Effector memory CD8-positive, alpha-beta T cell (primary cell): ENCODE results near the gene TBXAS1.

ENCODE experiments used
- ATAC-seq: fragments of 150-1000 bp; cut with Tn5 transposase; replicated peaks from 2 replicates; pipeline ENCODE4 v1.10.0; 2021; ENCODE audit warnings: mild to moderate bottlenecking, moderate library complexity
- DNase-seq, 3 experiments: peaks; one replicate each; pipeline ENCODE4 v3.0.0; 2021
- H3K27ac Mint-ChIP-seq, 2 donors: one replicate each; pipeline ENCODE4 v1.8.0; 2022; ENCODE audit warnings: mild to moderate bottlenecking in 2 of 2, mixed read lengths in 2 of 2, moderate library complexity in 2 of 2
- H3K27me3 Mint-ChIP-seq, 2 donors: one replicate each; pipeline ENCODE4 v1.8.0; 2022; ENCODE audit warnings: mixed read lengths in 2 of 2
- H3K36me3 Mint-ChIP-seq: one replicate; pipeline ENCODE4 v1.8.0; 2022; ENCODE audit warnings: mild to moderate bottlenecking, moderate library complexity, mixed read lengths; ENCODE audit not compliant: insufficient read depth
- H3K4me1 Mint-ChIP-seq, 2 donors: one replicate each; pipeline ENCODE4 v1.8.0; 2022; ENCODE audit warnings: low read depth in 2 of 2, mixed read lengths in 2 of 2
- H3K4me3 Mint-ChIP-seq, 2 donors: one replicate each; pipeline ENCODE4 v1.8.0; 2022; ENCODE audit warnings: mild to moderate bottlenecking in 2 of 2, mixed read lengths in 2 of 2, moderate library complexity in 2 of 2
- H3K9me3 Mint-ChIP-seq, 2 donors: one replicate each; pipeline ENCODE4 v1.8.0; 2022; ENCODE audit warnings: mixed read lengths in 2 of 2

The TBXAS1 gene

GRCh38 chr7:140068033-140068432, 239.0 kb downstream of the TBXAS1 start:
- H3K9me3 Mint-ChIP-seq: peaks cover 14 to 19% of the 10 kb centered on the region in 2 donors
- ATAC-seq (no peak), DNase-seq (no peak)
- H3K27me3 Mint-ChIP-seq: peaks cover 0 to 6% of the 10 kb centered on the region in 2 donors
- H3K36me3 Mint-ChIP-seq: peaks cover 2% of the 10 kb centered on the region
- H3K4me3 Mint-ChIP-seq: no peak overlapping the region
- H3K4me1 Mint-ChIP-seq: peaks cover 4 to 10% of the 10 kb centered on the region in 2 donors
- no peak overlapping the region for H3K27ac Mint-ChIP-seq

DNA sequence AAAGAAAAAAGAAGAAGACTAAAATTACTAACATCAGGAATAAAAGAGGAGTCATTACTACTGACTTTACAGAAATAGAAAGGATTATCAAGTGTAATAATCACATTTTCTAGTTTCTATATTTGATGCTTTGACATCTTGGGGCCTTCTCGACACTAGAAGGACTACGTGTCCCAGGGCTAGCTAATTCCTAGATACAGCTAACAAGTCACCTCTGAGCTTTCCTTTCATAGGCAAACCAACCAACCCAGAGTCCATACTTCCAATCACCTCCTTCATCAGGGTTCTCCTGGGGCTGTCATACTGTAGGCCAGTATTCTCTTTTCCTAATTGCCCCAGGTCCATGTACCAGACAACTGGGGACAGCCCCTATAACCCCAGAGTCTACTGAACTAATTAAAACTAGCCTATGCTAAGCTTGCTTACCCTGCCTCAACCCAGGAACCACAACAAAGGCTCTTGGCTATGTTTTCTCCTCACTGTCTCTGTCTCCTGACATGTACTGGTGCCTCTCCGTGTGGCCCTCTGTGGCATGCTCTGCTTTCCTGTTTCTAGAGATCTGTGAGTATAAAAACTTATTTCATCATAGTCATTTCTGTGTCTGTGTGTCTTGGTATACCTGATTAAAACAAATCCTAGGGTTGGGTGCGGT, 240.4 kb downstream of the TBXAS1 start:
- ATAC-seq (no peak), DNase-seq (no peak)
- no peak overlapping the region for H3K27ac Mint-ChIP-seq
- no peaks in the 10 kb centered on the region for H3K4me1 Mint-ChIP-seq
- peaks cover 14 to 19% of the 10 kb centered on the region in 2 donors for H3K9me3 Mint-ChIP-seq
- H3K4me3 Mint-ChIP-seq: no peak overlapping the region
- peaks cover 4 to 6% of the 10 kb centered on the region in 2 donors for H3K27me3 Mint-ChIP-seq
- no peaks in the 10 kb centered on the region for H3K36me3 Mint-ChIP-seq
